Measurements from ENCODE around the gene TGFBR3.
"Not testable (repeated sequence)": the region's sequence is repeated elsewhere in the genome, so short reads cannot be mapped to it uniquely, and the experiment has no call there.

TGFBR3 gene

DNA sequence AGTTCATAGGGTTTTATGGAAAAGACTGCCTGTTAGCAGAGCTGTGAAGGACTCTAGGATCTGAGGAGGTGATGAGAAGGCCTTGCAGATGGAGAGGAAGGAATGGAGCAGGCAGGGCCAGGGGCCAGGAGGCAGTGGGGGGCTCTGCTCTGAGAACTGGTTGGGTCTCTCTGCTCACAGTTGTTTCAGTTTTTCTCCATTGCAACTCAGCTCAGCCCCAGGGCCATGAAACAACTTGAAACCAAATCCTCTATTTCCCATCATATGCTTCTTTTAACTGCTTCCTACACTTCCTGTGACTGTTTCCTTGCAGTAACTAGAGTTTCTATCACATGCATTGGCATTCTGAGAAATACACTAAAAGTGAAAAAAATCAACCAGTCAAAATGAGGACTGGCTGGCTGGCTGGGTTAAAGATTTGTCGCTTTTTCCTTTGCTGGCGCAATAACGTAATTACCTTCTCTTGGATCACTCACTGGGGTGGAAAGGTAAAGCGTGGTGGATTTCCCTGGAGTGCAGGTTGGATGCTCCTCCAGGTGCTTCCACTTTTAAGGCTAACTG, 213.3 kb downstream of the TGFBR3 start:
- DNase-seq: no peak

DNA sequence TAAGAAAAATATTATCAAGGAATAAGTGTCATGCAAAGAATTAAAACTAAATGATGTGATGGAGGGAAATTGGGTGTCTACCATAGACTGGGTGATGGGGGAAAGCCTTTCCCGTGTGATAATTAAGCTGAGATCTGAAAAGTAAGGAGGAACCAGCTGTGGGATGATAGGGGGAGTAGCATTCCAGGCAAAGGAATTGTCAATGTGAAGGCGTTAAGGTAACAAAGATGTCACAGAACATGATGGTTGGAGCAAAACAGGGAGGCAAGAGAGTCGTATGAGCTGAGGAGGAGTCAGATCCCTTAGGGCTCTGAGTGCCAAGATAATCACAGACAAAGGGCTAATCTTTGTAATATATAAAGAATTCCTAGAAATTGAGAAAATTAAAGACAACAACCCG, 215.2 kb downstream of the TGFBR3 start:
- no peak for DNase-seq

GRCh38 chr1:91669584-91670350, 216.2 kb downstream of the TGFBR3 start:
- no peak for DNase-seq

DNA sequence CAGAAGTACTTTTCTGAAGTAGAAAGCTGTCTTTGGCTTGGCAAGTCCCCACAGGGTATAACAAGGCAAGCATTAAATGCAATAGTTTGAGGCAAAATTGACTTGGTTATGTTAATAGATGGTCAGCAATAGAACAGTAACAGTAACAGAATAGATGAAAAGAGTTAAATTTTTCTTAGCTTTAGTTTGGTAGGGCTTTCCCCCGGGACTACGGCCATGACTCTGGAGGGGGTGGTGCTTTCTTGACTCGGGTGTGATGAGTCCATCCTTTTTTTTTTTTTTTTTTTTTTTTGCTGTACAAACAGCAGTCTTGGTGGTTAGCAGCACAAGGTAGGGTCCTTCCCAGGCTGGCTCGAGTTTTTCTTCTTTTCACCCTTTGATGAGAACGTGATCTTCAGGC, 219.3 kb downstream of the TGFBR3 start:
- not testable (repeated sequence) for DNase-seq

DNA sequence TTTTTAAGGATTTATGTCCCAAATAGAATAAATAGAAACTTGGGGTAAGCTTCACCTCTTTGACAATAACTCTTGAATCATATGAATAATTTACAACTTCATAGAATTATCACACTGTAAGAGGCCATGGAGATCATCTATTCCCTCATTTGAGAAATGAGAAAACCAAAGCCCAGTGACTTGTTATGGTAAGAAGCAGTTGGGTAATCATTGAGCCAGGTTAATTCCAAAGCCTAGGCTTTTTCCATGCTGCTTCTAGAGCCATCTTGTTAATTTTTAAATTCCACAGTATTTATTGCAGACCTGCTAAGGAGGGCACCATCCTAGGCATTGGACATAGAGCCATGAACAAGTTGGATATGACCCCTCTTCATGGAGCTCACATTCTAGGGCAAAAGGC, 224.8 kb downstream of the TGFBR3 start:
- no peak for DNase-seq

DNA sequence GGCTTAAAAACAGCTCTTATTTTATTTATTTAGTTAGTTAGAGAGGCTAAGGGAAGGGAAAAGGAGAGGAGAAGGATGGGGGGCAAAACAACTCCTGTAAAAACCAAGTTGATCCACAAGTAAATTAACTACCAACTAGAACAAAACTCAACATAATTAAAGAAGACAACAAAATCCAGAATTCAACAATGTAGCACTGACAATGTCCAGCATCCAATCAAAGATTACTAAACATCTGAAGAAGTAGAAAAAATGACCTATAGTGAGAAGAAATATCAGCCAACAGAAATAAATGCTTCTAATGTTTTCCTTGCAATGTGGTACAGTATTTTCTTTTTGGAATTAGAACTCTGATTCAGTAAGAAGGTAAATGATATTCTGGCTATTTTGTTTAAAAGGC, 225.2 kb downstream of the TGFBR3 start:
- no peak for DNase-seq

DNA sequence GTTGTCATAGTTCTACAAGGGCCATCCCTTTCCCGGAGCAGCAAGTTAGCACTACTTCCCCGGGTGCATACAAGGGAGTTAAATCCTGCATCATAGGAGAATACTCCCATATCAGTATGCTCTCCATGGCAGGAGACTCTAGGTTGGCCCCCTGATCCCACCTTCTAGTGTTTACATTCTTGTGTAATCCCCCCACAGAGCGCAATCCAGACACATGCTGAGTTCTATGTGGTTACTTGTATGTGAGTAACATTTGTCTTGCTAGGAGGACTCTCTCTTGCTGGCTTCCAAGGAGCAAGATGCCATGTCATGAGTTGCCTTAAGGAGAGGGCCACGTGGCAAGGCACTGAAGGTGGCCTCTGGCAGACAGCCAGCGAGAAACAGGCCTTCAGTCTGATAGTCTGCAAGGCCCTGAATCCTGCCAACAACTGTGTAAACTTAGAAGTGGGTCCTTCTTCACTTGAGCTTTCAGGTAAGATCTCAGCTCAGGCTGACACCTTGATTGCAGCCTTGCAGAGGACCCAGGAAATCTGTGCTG, 230.0 kb downstream of the TGFBR3 start:
- no peak for DNase-seq

DNA sequence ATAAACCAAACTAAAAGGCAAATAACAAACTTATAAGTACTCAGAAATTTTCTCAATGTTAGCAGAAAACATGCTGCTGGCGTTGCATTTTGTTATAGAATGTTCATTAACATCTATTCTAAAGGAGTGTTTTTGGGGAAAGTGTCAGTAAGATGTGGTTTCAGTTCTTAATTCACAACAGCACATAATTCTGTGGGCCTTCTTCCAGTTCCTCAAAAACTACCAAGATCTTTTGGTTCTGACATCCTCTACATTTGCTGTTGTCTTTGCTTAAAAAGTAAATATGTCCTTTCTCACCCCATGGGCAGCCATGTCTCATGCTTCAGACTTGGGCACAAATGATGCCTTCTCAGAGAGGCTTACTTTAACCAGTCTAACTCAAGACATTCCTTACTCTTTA, 232.8 kb downstream of the TGFBR3 start:
- DNase-seq: no peak

- no peak for DNase-seq
Measured at GRCh38 chr1:91651661-91652071, 234.3 kb downstream of the TGFBR3 start.

- no peak for DNase-seq
Measured at GRCh38 chr1:91651243-91651642, 234.7 kb downstream of the TGFBR3 start.

DNA sequence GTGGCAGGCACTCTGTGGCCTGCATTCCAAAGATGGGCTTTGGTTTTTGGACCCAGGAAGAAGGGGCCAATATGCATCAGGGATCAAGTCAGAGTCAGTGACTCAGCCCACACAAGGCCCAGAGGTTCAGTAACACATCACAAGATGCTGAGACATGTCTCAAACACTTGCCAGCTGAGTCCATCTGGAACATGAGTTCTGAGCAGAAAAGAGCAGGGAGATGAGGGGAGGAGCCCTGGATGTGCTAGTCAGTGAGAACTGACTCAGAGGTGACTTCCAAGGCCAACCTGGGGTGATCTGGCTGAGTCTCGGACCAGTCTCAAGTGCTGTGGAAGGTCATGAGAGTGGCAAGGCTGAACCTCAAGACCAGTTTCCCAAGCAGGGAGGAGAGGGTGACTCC, 235.2 kb downstream of the TGFBR3 start:
- DNase-seq: no peak

GRCh38 chr1:91647061-91647460, 238.9 kb downstream of the TGFBR3 start:
- no peak for DNase-seq

DNA sequence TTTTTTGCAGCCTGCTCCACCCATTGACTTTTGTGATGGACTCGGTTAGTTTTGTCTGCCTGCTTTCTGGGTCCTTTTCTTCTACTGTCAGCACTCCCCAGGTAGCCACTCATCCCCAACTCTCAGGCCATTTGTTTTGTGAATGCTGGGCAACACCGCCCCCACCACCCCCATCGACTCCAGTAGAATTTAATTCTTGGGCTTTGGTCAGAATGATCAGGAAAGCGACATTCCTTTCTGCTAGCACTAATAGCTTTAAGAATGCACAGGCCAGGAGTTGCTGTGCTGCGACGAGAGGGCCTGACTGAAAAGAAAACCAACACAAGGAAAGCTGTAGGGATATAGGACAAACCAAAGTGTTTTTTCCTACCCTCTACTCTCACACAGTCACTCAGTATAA, 240.9 kb downstream of the TGFBR3 start:
- no peak for DNase-seq

GRCh38 chr1:91643431-91643830, 242.5 kb downstream of the TGFBR3 start:
- no peak for DNase-seq

DNA sequence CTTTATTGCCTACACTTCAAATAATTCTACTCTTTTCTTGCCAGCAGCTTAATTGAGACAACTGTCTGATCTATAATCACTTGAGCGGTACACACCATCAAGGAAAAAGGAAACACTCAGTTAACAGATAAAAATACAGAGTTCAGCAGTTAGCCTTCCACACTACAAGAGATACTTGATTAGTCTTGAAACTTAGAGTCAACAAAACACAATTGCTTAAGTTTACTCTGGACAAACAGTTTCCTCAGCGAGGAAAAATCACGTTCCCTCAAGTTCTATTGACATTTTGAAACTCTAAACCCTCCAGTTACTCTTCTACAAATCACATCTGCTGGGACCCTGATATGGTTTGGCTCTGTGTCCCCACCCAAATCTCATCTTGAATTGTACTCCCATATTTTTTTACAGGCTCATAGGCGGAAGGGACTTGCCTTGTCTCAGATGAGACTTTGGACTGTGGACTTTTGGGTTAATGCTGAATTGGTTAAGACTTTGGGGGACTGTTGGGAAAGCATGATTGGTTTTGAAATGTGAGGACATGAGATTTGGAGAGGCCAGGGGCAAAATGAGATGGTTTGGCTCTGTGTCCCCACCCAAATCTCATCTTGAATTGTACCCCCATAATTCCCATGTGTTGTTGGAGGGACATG, 244.9 kb downstream of the TGFBR3 start:
- DNase-seq: no peak

DNA sequence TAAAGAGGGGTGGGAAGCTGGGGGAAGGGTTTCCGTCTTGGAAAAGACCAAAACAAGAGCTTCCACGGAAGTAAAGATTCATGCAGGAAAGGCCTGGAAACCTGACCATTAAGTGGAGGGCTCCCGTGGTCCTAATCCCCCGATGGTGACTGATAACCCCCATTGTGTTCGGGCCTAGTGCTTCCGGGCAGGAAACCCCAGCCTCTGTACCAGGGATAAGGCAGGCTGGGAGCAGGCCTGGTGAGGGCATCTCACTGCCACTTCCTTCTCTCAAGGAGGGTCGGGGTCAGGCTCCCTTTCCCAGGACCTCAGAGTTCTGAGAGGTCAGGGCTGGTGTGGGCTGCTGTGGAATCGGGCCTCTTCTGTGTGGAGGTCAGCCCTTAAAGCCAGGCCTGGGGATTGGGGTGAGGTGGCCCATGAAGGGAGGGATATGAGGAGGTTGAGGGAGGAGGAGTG, 248.4 kb downstream of the TGFBR3 start:
- DNase-seq: no peak

DNA sequence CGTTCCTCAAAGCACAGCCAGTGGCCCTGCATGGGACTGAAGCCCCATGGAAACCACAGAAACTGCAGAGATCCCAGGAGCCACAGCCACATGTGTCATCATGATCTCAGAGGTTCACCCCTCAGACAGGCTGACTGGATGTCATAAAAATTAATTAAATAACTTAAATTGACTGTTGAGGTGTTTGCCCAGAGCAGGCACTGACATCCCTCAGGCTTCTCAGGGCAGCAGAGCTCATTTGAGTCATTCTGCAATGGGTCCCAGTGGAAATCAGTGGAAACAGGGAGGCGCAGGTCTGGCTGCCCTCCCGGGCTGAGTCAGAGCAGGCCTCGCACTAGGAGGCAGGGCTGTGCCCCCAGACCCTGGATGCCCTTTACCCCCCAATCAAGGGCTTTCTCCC, 250.2 kb downstream of the TGFBR3 start:
- DNase-seq: no peak

- no peak for DNase-seq
Measured at GRCh38 chr1:91633438-91633837, 252.5 kb downstream of the TGFBR3 start.

DNA sequence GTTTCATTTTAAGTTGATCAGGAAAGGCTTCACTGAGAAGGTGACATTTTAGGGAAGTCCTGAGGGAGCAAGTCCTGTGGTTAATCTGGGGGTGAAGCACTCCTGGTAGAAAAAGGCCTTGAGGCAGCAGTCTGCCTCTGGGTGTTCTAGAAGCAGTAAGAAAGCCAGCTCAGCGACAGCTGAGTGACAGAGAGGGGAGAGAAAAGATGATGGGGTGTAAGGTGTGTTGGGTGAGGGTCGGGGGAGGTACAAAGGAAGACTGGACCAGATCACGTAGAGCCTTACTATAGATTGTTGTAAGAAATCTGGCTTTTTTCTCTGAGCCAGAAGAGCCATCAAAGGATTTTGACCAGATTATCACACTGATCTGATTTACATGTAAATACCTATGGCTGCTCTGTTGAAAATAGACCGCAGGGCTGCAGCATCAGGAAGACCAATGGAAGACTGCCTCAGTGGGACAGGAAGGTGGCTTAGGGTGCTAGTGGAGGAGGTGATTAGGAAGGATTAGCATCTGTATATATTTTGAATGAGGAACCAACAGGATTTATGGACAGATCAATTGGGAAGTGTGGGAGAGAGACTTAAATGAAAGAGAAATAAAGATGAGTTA, 254.1 kb downstream of the TGFBR3 start:
- no peak for DNase-seq

DNA sequence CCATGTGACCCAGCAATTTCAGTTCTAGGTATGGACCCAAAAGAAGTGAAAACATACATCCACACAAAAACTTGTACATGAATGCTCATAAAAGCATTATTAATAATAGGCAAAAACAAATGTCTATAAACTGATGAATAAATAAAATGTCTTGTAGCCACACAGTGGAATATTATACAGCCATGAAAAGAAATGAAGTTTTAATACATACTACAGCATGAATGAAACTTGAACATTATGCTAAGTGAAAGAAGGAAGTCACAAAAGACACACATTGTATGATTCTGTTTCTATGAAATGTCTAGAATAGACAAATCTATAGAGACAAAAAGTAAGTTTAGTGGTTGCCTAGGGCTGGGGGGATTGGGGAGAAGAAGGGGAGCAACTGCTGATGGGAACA, 255.1 kb downstream of the TGFBR3 start:
- DNase-seq: no peak
